ENCODE data around the gene PRMT5. TPM values are rescaled to one million over a fixed set of nuclear protein-coding genes. Genes with fewer than 3 reads are reported as not detected.

The PRMT5 gene
- polyA plus RNA-seq, 1 experiment, result 152 TPM

GRCh38 chr14:22923746-22924145 is 5.4 kb downstream of the PRMT5 start:
- CTCF ChIA-PET, result no interaction called here
- no peaks in the 10 kb centered on the region for H3K27me3 ChIP-seq (ENCODE audit: control insufficient read depth, insufficient read depth, low read length)
- H3K4me3 ChIP-seq (ENCODE audit: low read depth, low read length), result no peak overlapping the region
- no peak for TF ChIP-seq CTCF (IDR thresholded peaks at IDR 0.05; ENCODE audit: insufficient read depth, low read depth, low read length)
- POLR2A ChIA-PET, result no interaction called here
- peaks cover 23% of the 10 kb centered on the region for H3K36me3 ChIP-seq (ENCODE audit: control insufficient read depth, insufficient read depth, low read length)
- no peak for DNase-seq (ENCODE audit: low read depth)

- ChIA-PET POLR2A (no interaction called here), CTCF (interaction anchor here (0.6 to 1.4 kb wide), 3 partner anchors 56 to 147 kb away, joined by 3 read pairs; no protein-coding TSS in a partner anchor)
- no peak for DNase-seq (ENCODE audit: low read depth)
- peaks cover 23% of the 10 kb centered on the region for H3K36me3 ChIP-seq (ENCODE audit: control insufficient read depth, insufficient read depth, low read length)
- H3K27me3 ChIP-seq (ENCODE audit: control insufficient read depth, insufficient read depth, low read length), result no peaks in the 10 kb centered on the region
- no peak overlapping the region for H3K4me3 ChIP-seq (ENCODE audit: low read depth, low read length)
- no peak for TF ChIP-seq CTCF (IDR thresholded peaks at IDR 0.05; ENCODE audit: insufficient read depth, low read depth, low read length)
Observed at GRCh38 chr14:22922294-22922693, 6.9 kb downstream of the PRMT5 start.

GRCh38 chr14:22920697-22921096 is 8.5 kb downstream of the PRMT5 start:
- H3K27me3 ChIP-seq (ENCODE audit: control insufficient read depth, insufficient read depth, low read length), result no peaks in the 10 kb centered on the region
- H3K4me3 ChIP-seq (ENCODE audit: low read depth, low read length), result no peak overlapping the region
- CTCF ChIA-PET, result interaction anchor here (3.2 kb wide), 1 partner anchor 9 kb away, joined by 17 read pairs; the partner anchor contains the start of gene PRMT5
- peaks cover 23% of the 10 kb centered on the region for H3K36me3 ChIP-seq (ENCODE audit: control insufficient read depth, insufficient read depth, low read length)
- no peak for DNase-seq (ENCODE audit: low read depth)
- POLR2A ChIA-PET, result no interaction called here
- no peak for TF ChIP-seq CTCF (IDR thresholded peaks at IDR 0.05; ENCODE audit: insufficient read depth, low read depth, low read length)

GRCh38 chr14:22919601-22919921 is 9.6 kb downstream of the PRMT5 start:
- ChIA-PET POLR2A (no interaction called here), CTCF (interaction anchor here (0.7 to 3.2 kb wide), 7 partner anchors 10 to 138 kb away, joined by 3 to 17 read pairs (median 3); partner anchors contain the start of gene PRMT5)
- Histone ChIP-seq H3K4me3 (ENCODE audit: low read depth, low read length) (peak overlapping the region; percentile 12), H3K27me3 (ENCODE audit: control insufficient read depth, insufficient read depth, low read length) (no peaks in the 10 kb centered on the region), H3K36me3 (ENCODE audit: control insufficient read depth, insufficient read depth, low read length) (peaks cover 21% of the 10 kb centered on the region)
- TF ChIP-seq CTCF (IDR thresholded peaks at IDR 0.05; ENCODE audit: insufficient read depth, low read depth, low read length), result no peak
- DNase-seq (ENCODE audit: low read depth), result no peak

- Histone ChIP-seq H3K36me3 (ENCODE audit: control insufficient read depth, insufficient read depth, low read length) (peaks cover 17% of the 10 kb centered on the region), H3K27me3 (ENCODE audit: control insufficient read depth, insufficient read depth, low read length) (no peaks in the 10 kb centered on the region), H3K4me3 (ENCODE audit: low read depth, low read length) (peak within 1 kb of the TSS; percentile 74)
- peak; percentile 100 for DNase-seq (ENCODE audit: low read depth)
- ChIA-PET CTCF (interaction anchor here (0.9 to 3.2 kb wide), 7 partner anchors 11 to 139 kb away, joined by 3 to 17 read pairs (median 3); partner anchors contain the start of gene PRMT5), POLR2A (interaction anchor here (0.9 kb wide), 1 partner anchor 139 kb away, joined by 3 read pairs; no protein-coding TSS in a partner anchor)
- TF ChIP-seq CTCF (IDR thresholded peaks at IDR 0.05; ENCODE audit: insufficient read depth, low read depth, low read length), result no peak
Observed at GRCh38 chr14:22918804-22919600, 10.2 kb downstream of the PRMT5 start, which contains the start of gene RBM23. RBM23 (minus strand) TSS chr14:22919149.

Data from BJ (cell line).